HG02623 (cell line): ENCODE results near the gene IL4R.

ENCODE experiments used
- ATAC-seq: cut with Tn5 transposase; IDR thresholded peaks from one replicate; pipeline ENCODE4 v1.9.1; 2021; ENCODE audit warnings: moderate library complexity; ENCODE audit not compliant: unreplicated experiment

IL4R gene

DNA sequence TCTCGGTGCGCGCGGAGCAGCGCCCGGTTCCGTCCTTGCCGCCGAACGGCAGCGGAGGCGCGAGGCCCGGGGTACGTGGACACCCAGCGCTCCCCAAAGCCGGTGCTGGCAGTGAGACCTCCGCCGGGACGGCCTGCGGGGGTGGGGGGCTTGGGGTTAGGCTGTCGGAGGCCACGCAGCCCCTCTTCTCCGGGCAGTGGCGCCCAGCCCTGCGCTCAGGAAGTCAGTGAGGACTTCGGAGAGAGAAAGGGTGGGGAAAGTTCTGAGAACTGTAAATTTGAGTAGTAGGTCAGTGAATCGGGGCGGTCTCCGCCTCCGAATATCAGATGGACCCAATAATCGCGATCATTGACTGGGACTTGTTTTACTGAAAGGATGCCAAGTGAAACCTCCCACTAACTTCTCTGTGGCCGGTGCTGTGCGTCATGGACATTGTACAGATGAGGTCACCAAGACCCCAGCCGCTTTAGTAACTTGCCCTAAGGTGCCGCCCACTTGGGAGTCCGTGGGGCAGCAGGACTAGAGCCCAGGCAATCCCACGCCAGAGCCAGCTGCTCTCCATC, 468 bp downstream of the IL4R start:
- ATAC-seq: no peak

DNA sequence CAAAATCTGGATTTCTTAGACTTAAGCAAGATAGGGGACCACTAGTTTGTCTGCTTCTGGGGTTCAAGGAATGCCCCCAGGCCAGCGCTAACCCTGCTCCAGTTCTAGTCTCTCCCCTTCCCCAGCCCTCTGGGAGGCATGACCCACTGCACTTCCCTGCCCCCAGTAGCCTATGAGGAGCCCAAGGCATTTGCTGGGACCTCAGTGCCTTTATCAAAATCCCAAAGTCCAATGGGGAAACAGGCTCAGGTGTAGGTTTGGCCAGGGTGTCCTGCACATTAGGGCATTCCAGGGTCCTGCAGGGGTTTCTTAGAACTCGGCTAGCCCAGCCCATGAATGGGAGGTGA, 1.2 kb downstream of the IL4R start:
- no peak for ATAC-seq

DNA sequence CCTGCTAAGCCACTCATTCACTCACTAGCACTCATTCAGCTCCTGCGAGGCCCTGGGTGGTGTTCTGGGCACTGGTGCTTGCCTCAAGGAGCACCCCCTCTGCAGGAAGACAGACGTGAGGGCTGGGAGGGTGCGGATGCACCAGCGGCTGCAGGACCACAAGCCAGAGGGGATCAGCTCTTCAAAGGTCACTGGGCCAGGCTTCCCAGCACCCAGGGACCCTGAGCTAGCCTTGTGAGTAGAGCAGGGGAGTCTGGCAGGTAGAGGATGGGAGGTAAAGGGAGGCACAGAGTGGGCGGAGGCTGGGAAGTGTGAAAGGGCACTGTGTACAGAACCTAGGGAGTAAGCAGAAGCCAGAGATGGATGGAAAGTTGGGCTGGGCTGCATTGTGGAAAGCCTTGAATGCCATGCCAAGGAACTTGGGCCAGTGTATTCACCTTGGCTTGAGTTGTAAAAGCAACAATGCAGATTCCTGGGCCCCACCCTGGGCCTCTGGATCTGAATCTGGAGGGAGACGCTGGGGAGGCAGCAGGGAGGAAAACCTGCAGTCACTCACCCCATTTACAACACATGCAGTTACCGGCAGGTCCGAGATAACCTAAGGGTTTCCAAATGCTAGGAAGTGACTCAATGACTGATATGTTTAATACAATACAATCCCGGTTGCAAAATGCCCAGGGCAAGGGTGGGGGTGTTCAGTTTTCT, 1.7 kb downstream of the IL4R start:
- ATAC-seq: no peak

DNA sequence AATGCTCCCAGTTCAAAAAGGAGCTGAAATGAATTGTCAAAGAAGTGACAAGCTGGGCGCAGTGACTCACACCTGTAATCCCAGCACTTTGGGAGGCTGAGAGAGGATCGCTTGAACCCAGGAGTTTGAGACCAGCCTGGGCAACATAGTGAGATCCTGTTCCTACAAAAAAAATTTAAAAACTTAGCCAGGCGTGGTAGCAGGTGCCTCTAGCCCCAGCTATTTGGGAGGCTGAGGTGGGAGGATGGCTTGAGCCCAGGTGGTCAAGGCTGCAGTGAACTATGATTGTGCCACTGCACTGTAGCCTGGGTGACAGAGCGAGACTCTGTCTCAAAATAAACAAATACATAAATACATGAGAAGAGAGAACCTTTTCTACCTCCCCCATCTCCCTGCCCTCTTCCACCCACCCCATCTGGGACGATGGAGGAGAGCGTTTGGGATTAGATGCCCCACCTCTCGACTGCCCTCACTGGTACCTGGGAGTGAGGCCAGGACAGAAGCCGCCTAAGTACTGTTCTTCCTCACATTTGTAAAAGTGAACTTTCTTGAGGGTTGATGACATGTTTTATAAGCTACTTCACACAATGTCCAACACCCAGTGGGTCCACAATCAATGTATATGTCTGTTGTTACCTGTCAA, 2.4 kb downstream of the IL4R start:
- no peak for ATAC-seq

DNA sequence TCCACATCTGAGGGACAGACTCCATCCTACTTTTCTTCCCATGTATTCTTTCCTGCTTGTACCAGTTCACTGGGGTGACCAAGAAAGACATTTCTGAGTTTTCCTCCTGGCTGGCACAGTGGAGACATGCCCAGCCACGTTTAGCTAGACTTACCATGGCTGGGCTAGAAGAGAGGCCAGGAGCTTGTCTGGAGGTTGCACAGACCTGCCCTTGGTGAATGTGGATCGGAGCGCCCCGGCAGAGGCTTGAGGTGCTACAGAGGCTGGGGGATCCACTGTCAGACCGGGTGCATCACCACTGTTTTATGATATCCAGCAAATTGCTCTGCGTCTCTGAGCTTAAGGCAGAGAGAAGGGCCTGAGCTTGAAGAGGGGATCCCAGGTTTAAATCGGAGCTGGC, 3.5 kb downstream of the IL4R start:
- ATAC-seq: no peak

DNA sequence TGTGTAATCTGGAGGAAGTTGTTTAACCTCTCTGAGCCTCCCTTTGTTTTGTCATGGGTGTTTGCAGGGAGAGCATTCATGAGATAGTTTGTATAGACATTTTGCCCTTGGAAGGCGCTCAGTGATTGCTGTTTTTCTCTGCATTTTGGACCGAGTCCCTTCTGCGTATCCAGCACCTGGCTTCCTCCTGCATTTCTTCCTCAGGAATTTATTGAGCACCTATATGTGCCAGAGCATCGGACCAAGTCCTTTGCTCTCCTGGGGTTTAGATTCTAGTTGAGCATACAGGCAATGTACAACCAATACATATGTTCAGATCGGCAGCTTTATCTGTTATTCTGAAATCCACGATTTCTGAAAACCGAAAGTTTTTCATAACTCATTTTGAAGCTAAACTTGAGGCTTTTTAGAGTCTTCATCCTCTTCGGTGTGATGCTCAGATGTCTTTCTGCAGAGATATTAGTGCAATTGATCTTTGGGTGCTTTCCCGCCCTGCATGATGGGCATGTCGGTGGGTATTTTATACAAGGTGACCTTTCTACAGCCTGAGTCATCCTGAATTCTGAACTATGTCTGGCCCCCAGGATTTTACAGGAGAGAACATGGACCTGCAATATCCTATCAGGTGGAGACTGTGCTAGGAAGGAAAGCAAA, 4.1 kb downstream of the IL4R start:
- no peak for ATAC-seq

DNA sequence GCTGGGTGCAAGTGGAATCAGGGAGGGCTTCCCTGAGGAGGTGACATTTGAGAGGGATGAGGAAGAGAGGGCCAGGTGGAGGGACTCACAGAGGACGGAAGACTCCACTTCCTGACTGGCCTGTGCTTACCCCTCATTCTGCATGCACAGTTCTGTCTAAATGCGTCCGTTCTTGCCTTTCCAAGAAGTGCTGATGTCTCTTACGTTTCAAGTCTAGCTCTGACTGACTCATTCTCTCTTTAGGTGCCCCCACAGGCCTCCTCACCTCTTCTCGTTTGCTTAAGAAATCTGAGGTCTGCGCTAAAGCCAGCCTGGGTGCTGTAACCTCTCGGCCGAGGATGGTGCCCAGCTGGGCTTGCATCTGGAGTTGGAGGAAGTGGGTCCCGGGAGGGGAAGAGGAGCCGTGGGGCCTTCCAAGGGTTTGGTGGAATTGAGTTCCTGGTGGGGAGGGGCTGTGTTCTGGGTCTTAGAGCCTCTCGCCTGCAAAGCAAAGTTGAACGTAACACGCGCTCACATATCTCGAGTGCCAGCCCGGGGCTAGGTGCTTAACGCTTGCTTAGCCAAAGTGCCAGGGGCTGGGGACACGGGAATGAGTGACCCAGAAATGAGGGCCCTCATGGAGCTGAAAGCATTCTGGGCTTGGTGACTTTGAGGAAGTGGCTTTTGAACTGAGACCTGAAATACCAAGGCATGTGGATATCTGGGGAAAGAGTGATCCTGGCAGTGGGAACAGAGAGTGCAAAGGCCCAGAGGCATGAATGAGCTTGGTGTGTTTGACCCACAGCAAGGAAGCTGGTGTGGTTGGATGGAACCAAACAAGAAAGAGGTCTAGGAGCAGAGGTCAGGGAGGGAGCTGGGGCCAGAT, 4.8 kb downstream of the IL4R start:
- ATAC-seq: no peak

DNA sequence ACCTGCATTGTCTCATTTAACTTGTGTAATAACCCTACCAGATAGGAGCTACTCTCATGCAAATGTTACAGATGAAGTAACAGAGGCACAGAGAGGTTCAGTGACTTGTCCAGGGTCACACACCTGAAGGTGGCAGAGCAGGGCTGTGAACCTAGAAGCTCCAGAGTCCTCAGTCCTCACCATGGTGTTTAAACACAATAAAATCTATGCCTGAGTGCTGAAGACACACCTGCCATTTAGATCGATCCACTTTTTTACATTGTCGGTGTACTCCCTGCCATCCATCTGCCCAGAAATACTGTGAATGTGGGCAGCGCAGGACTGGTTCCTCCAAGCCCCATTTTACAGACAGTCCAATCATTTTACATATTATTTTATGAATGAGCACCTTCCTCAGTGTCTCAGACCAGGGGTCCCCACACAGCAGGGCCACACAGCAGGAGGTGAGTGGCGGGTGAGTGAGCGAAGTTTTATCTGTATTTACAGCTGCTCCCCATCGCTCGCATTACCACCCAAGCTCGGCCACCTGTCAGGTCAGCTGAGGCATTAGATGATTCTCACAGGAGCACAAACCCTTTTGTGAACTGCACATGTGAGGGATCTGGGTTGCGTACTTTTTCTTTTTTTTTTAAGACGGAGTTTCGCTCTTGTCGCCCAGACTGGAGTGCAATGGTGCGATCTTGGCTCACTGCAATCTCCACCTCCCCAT, 5.6 kb downstream of the IL4R start:
- ATAC-seq: no peak

DNA sequence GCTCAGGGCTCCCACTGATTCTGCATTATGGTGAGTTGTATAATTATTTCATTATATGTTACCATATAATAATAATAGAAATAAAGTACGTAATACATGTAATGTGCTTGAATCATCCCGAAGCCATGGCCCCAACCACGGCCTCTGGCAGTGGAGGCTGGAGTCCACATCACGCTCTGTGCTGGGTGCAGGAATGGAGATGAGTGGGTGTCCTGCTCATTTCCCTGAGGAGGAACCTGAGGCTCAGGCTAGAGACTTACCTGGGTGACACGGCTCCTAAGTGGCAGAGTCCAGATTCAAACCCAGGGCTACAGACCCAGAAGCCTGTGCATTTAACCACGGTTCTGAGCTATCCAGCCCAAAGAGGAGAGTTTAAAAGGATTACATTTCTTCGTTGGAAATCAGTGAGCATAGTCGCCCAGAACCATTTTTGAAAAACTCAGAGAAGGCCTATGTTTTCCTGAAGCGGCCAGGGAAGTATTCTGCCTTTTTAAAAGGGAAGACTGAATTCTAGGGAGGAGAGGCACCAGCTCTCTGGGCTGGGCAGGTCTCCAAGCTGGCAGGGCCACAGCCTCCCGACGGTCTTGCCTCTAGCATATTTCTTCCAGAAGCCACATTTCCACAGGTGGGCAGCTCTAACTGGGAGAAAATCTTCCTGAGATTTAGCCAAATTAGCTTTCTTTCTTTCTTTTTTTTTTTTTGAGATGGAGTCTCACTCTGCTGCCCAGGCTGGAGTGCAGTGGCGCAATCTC, 6.7 kb downstream of the IL4R start:
- no peak for ATAC-seq

DNA sequence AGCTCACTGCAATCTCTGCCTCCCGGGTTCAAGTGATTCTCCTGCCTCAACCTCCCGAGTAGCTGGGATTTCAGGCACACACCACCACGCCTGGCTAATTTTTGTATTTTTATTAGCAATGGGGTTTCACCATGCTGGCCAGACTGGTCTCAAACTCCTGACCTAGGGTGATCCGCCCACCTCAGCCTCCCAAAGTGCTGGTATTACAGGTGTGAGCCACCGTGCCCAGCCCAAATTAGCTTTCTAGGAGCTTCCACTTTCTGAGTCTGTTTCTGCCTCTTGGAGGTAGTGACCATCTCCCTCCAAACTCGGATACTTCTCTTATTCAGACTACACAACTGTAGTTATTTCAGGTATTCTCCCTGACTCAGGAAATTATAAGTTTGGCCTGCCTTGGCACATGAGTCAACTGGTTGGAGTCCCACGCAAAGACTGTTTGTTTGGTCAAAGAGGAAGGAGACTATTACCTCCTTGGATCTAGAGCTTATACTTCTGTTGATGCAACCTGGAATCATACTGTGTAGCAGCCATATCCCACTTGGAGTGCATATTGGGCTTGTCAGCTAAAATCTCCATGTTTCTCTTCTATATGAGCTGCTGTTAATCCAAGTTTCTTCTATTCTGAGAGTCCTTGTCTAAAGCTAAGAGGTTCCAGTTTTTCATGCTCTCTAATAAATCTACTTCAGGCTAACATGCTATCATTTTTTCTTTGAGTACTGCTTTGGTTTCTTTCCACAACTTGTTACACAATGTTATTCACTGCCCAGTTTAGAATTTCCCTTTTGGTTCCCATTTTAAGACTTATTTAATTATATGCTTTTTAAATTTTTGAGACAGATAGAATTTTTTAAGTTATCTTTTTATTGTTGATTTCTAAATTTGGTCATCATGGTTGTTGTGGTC, 7.5 kb downstream of the IL4R start:
- ATAC-seq: no peak

DNA sequence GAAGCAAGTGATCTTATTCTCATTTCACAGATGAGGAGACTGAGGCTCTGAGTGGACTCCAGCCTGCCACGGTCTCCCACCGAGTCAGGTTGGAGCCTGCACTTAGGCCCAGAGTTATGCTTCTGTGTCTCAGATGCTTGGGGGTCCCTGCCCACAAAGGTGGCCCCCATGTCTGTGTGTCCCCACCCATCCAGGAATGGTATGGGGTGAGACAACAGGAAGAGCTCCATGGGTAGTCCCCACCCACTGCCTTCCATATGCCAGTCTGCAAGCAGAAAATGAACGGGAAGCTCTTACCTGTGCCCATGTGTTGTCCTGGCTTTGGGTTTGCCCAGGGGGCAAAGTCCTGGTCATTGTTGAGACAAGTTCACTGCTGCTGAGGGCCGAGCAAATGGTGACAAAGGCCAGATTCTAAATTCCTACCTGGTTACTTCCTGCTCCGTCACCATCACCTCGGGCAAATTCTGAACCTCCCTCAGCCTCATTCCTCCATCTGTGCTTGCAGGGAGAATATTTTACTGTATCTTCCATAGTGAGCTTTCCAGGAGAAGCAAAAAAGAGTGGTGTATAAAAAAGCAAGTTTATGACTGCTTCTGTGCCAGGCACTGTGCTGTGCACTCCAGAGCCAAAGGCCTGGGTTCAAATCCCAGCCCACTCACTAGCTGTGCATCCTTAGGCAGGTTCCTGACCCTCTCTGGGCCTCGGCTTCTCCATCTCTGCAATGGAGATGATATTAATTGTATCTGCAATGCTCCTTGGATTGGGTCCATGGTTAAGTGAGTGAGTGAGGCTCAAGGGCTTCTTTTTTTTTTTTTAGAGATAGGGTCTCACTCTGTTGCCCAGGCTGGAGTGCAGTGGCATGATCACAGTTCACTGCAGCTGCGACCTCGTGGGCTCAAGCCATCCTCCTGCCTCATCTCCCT, 9.3 kb downstream of the IL4R start:
- ATAC-seq: no peak

DNA sequence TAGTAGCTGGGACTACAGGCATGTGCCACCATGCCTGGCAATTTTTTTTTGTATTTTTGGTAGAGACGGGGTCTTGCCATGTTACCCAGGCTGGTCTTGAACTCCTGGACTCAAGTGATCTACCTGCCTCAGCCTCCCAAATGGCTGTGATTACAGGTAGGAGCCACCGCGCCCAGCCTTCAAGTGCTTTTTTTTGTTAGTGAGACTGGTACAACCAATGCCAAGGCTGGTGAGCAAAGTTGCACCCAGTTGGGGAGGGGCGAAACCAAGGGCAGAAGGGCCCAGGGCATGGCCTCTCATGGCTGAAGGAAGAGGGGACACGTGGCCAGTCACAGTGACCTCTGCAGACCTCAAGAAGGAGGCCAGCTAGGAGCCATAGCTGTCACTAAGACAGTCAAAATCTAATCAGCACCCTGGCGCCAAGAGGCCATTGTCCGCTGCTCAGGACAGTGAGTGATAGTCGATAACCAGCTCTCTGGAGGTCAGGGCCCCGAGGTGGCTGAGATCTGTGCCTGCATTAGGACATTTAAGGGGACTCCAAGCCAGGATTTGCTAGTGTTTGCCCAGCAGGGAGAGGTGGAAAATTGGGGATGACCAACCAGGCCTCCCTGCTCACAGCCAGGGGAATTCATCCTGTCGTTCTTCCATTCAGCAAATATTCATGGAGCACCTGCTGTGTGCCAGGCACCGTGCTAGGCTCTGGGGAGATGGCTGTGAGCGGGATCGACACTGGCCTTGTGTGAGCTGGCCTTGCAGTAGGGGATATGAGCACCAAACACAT, 10.2 kb downstream of the IL4R start:
- no peak for ATAC-seq

DNA sequence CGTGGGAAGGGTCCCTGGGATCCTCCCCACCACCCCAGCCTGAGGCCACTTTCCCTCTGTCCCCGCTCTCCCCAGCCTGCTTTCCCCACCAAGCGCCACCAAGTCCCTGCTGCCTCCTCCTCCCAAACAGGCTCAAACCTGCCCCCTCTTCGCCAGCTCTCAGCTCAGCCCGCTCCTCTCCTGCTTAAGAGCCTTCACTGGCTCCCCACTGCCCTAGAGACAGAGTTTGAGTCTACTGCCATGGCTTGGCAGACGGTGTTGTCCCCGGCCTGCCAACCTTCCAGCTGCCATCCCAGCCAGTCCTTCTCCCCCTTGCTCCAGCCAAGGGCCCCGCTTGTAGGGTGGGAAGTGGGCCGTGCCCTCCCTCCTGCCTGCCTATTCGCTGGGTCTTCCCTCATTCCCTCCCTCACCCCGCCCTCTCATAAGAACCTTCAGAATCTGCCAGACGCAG, 11.1 kb downstream of the IL4R start:
- ATAC-seq: no peak

DNA sequence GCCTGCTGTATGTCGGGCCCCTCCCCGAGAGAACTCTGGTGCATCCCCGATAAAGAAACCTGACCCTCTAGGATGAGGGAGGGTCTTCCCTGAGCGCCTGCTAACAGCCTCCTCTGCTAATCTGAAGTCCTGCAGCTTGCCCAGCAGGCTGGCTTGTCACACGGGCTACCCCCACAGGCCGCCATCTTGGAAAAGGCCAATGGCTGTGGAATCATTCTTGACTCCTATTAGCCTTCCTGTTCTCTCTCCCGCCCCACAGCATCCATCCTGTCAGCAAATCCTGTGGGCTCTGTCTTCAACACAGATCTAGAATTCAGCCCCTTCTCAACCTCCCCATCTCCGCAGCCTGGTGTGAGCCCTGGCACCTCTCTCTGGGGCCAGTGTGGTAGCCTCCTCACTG, 12.0 kb downstream of the IL4R start:
- no peak for ATAC-seq

DNA sequence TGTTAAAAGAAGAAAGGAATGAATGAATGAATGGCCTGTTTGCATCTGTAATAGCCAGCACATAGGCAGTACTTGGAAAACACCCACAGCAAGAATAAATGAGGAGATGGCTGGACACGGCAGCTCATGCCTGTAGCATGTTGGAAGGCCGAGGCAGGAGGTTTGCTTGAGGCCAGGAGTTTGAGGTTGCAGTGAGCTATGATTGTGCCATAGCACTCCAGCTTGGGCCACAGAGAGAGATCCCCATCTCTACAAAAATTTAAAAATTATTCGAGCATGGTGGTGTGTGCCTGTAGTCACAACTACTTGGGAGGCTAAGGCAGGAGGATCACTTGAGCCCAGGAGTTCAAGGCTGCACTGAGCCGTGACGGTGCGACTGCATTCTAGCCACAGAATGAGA, 12.5 kb downstream of the IL4R start:
- ATAC-seq: no peak

DNA sequence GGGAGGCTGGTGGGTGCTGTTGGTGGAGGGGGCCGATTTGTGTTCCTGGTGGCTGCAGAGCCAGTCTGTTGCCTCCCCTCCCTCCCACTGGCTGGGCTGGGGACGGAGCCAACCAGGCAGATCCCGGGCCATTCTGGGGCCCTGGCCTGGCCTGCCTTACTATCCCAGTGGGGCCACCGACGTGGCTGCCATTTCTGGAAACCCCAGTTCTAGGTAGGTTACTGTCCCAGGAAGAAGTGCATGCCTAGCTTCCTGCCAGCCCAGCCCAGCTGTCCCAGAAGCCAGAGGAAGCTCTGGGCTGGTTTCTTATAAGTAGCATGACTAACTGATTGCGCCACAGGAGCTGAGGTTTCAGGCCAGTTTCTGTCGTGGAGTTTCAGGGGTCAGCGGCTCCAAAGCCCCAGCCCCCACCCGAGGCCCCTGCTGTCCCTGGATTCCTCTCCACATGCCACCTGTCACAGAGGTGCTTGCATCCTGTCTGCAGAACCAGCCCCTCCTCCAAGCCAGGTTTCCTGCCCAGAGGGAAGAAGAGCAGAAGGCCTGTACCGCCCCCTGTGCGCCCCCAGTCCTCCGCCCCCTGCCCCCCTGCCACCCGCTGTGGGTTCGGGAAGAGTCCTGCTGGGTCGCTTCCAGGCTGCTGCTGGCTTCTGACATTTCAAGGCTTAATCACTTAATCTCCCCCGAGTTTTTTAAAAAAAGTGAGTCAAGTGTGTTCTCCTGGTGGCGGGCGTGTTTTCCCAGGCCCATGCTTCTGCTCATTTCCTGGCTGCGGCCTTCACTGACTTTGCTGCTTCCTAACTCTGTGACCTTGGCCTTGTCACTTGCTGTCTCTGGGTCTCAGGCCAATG, 13.2 kb downstream of the IL4R start:
- ATAC-seq: no peak
